Ovary (tissue), 3 donors: Measurements from ENCODE around the gene APBA2.

ENCODE experiments used
- CTCF ChIP-seq, 3 donors: fragments of 450-650 bp in 2 of 3; fragments of 200-600 bp in 1 of 3; IDR thresholded peaks; one replicate each; pipeline versions ENCODE4 v1.5.1 to v1.8.0; 2016 to 2022; ENCODE audit warnings: antibody characterized with exemption in 3 of 3, mild to moderate bottlenecking in 1 of 3
- EP300 ChIP-seq: sonication (generic); formaldehyde crosslinking; IDR thresholded peaks from one replicate; pipeline ENCODE4 v1.6.1; 2017; ENCODE audit warnings: antibody characterized with exemption
- POLR2A ChIP-seq: fragments of 450-650 bp; IDR thresholded peaks from one replicate; pipeline ENCODE4 v1.6.1; 2017; ENCODE audit warnings: antibody characterized with exemption, mild to moderate bottlenecking, moderate library complexity
- donor health status: DM: no; HTN: no; CAD: no.

- TF ChIP-seq CTCF (IDR thresholded peaks at IDR 0.05) = no peak
- TF ChIP-seq EP300 = no peak
- no peak for TF ChIP-seq POLR2A
These were observed 239.8 kb downstream of the APBA2 start for GRCh38 chr15:29125382-29126207.
